ENCODE data around the gene GNG12.

GRCh38 chr1:67760030-67760821 is 73.0 kb downstream of the GNG12 start:
- peak; percentile 62 for TF ChIP-seq POLR2AphosphoS5 (IDR thresholded peaks at IDR 0.05)
- TF ChIP-seq POLR2A (IDR thresholded peaks at IDR 0.05), result no peak

Measured in prostate gland (tissue), 1 donor.